Stomach (tissue), 9 donors: Measurements from ENCODE around the gene ECM1. TPM values are rescaled to one million over a fixed set of nuclear protein-coding genes. Genes with fewer than 3 reads are reported as not detected.

Experiments
- DNase-seq, 2 donors: peaks; one replicate each; pipeline versions ENCODE4 v3.0.0 to v3.0.0-alpha.2; 2013 to 2019
- H3K27ac ChIP-seq, 5 donors: fragments of 200-600 bp in 4 of 5; sonication (generic) in 4 of 5; one replicate each; pipeline ENCODE4 v1.5.1; 2013 to 2019; ENCODE audit warnings: mild to moderate bottlenecking in 1 of 5, moderate library complexity in 1 of 5
- H3K27me3 ChIP-seq, 3 donors: fragments of 200-600 bp; sonication (generic); one replicate each; pipeline ENCODE4 v1.5.1; 2017 to 2019; ENCODE audit warnings: mixed run types in 1 of 3
- H3K36me3 ChIP-seq, 4 donors: fragments of 200-600 bp; sonication (generic); 1 replicate in 3 of 4; 2 replicates in 1 of 4; pipeline ENCODE4 v1.5.1; 2016 to 2019
- H3K4me1 ChIP-seq, 4 donors: fragments of 200-600 bp; sonication (generic); one replicate each; pipeline ENCODE4 v1.5.1; 2016 to 2019
- H3K4me3 ChIP-seq, 4 donors: fragments of 200-600 bp; sonication (generic) in 3 of 4; one replicate each; pipeline ENCODE4 v1.5.1; 2016 to 2019; ENCODE audit warnings: mild to moderate bottlenecking in 1 of 4
- H3K9me3 ChIP-seq, 4 donors: fragments of 200-600 bp; sonication (generic); one replicate each; pipeline ENCODE4 v1.5.1; 2016 to 2019
- EP300 ChIP-seq: sonication (generic); formaldehyde crosslinking; IDR thresholded peaks from one replicate; pipeline ENCODE4 v1.6.1; 2017; ENCODE audit warnings: antibody characterized with exemption
- POLR2A ChIP-seq, 4 donors: fragments of 450-650 bp; IDR thresholded peaks; one replicate each; pipeline ENCODE4 v1.6.1; 2016; ENCODE audit warnings: antibody characterized with exemption in 4 of 4, control low read depth in 2 of 4, mild to moderate bottlenecking in 1 of 4, moderate library complexity in 1 of 4
- POLR2AphosphoS5 ChIP-seq, 3 donors: sonication (generic); formaldehyde crosslinking; IDR thresholded peaks; one replicate each; pipeline ENCODE4 v1.6.1; 2016; ENCODE audit warnings: antibody characterized with exemption in 3 of 3
- WGBS, 5 donors: extraction: QIAGEN DNeasy Blood & Tissue Kit in 3 of 5; methylation state at CpG; one replicate each; pipeline versions ENCODE4 v1.1.5 to v1.1.7; 2013 to 2018; 5-methylcytosine and 5-hydroxymethylcytosine counted together
- intact Hi-C: fragments of 100-400 bp; cut with DNase I; formaldehyde crosslinking; loops from one replicate; pipeline ENCODE4 v1.15.1; 2023; ENCODE audit warnings: low total_unique reads
- polyA plus RNA-seq, 3 donors: library from polyadenylated mRNA; stranded (reverse); fragments of 200-250 nt; gene quantifications; one replicate each; pipeline ENCODE4 v1.2.3, GENCODE V29; 2013
- total RNA-seq, 5 donors: library from RNA; depleted of rRNA; stranded (reverse); fragments of >200 nt; gene quantifications; one replicate each; pipeline versions ENCODE4 v1.1.0 to v1.2.3, GENCODE V29; 2014 to 2016
- TF ChIP-seq, protein P1 (sequence below), 7 experiments: fragments of 450-650 bp in 4 of 7; fragments of 200-600 bp in 3 of 7; sonication (generic) in 3 of 7; IDR thresholded peaks; one replicate each; pipeline ENCODE4 v1.5.1; 2016 to 2019; ENCODE audit warnings: antibody characterized with exemption in 7 of 7, control low read depth in 2 of 7, mild to moderate bottlenecking in 1 of 7
- donor health status: healthy with polysubstance abuse.
- donor health status: Bipolar disorder and iron deficiency.
- donor health status: healthy.

Gene ECM1
- total and polyA plus RNA-seq, 8 donors: 1.7 to 345 (median 6.7) TPM

DNA sequence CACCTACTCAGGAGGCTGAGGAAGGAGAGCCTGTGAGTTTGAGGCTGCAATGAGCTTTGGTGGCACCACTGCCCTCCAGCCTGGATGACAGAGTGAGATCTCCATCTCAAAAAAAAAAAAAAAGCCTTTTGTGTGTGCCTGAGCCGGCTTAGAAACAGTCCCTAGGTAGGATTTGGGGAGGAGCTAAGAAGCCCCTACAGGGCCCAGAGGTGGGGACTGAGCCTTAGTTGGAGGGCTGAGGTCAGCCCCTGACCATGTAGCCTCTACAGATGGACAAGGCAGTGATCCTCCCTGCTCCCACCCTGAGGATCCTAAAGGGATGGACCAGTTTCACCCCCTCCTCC lies 43.8 kb downstream of the ECM1 start:
- WGBS, 5 donors: 8 to 50% (median 36%) methylated on average over 1 of the region's 1 CpG
- no peak for DNase-seq
- Histone ChIP-seq H3K4me3 (no peak overlapping the region), H3K4me1 (peaks cover 38 to 74% (median 57%) of the 10 kb centered on the region in 4 donors), H3K27ac (peak overlapping the region; percentile 11 to 93 (median 85)), H3K36me3 (peaks cover 0 to 32% (median 19%) of the 10 kb centered on the region in 4 donors), H3K9me3 (no peaks in the 10 kb centered on the region), H3K27me3 (no peaks in the 10 kb centered on the region)
- TF ChIP-seq, protein P1, sequence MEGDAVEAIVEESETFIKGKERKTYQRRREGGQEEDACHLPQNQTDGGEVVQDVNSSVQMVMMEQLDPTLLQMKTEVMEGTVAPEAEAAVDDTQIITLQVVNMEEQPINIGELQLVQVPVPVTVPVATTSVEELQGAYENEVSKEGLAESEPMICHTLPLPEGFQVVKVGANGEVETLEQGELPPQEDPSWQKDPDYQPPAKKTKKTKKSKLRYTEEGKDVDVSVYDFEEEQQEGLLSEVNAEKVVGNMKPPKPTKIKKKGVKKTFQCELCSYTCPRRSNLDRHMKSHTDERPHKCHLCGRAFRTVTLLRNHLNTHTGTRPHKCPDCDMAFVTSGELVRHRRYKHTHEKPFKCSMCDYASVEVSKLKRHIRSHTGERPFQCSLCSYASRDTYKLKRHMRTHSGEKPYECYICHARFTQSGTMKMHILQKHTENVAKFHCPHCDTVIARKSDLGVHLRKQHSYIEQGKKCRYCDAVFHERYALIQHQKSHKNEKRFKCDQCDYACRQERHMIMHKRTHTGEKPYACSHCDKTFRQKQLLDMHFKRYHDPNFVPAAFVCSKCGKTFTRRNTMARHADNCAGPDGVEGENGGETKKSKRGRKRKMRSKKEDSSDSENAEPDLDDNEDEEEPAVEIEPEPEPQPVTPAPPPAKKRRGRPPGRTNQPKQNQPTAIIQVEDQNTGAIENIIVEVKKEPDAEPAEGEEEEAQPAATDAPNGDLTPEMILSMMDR (IDR thresholded peaks at IDR 0.05): no peak
- TF ChIP-seq POLR2A (IDR thresholded peaks at IDR 0.05) (no peak), POLR2AphosphoS5 (IDR thresholded peaks at IDR 0.05) (no peak), EP300 (no peak)
- intact Hi-C loops: loop anchor here (10.0 kb wide), 1 partner anchor 73 kb away; the partner anchor contains the start of gene ENSA

DNA sequence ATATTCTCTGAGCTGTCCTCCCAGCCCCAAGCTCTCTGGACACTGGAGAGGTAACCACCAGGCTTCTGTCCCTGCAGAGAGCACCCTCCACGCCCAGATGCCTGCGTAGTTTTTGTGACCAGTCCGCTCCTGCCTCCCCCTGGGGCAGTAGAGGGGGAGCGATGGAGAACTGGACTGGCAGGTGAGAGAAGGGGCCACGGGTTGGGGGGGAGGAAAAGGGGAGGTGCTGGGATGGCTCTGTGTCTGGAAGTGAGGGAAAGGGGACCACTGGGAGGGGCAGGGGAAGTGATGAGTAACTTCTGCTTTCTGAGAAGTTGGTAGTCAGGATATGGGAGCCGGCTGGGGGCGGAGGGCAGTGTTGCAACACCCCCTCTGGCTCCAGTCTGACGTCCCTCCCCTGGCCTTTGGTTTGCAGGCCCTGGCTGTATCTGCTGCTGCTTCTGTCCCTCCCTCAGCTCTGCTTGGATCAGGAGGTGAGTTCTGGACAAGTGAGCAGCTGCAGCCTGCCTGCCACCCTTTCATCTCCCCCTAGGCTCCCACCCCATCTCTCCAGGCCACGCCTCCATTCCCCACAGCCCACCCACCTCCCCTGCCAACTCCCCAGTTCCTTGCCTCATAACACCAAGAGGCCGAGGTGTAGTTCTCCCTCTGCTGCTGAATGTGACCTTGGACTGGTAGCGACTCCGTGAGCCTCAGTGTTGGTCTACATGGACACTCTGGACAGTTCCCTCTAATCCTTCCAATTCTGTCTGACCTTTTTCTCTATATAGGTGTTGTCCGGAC lies 44.4 kb downstream of the ECM1 start:
- H3K27ac ChIP-seq: peak overlapping the region; percentile 57 to 93 (median 85)
- TF ChIP-seq, protein P1 (IDR thresholded peaks at IDR 0.05): no peak
- TF ChIP-seq EP300 (peak; percentile 46), POLR2AphosphoS5 (IDR thresholded peaks at IDR 0.05) (peak; percentile 11 to 76 (median 57)), POLR2A (IDR thresholded peaks at IDR 0.05) (no peak)
- WGBS, 5 donors: 37 to 39% (median 38%) methylated on average over 11 to 13 of the region's 13 CpGs
- DNase-seq: peak; percentile 65 to 91
- peaks cover 38 to 75% (median 60%) of the 10 kb centered on the region in 4 donors for H3K4me1 ChIP-seq
- no peaks in the 10 kb centered on the region for H3K9me3 ChIP-seq
- intact Hi-C loops: loop anchor here (10.0 kb wide), 1 partner anchor 72 kb away; the partner anchor contains the start of gene ENSA
- H3K36me3 ChIP-seq: peaks cover 0 to 38% (median 24%) of the 10 kb centered on the region in 4 donors
- H3K27me3 ChIP-seq: no peaks in the 10 kb centered on the region
- H3K4me3 ChIP-seq: peak overlapping the region in 1 of 4 donors; percentile 10

DNA sequence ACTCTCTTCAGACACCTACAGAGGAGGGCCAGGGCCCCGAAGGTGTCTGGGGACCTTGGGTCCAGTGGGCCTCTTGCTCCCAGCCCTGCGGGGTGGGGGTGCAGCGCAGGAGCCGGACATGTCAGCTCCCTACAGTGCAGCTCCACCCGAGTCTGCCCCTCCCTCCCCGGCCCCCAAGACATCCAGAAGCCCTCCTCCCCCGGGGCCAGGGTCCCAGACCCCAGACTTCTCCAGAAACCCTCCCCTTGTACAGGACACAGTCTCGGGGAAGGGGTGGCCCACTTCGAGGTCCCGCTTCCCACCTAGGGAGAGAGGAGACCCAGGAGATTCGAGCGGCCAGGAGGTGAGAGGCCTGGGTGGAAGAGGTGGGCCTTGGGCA lies 45.0 kb downstream of the ECM1 start:
- H3K4me3 ChIP-seq: peak overlapping the region in 1 of 4 donors; percentile 10
- H3K36me3 ChIP-seq: peaks cover 0 to 44% (median 30%) of the 10 kb centered on the region in 4 donors
- 76 to 94% (median 83%) methylated on average over 8 to 12 of the region's 12 CpGs for WGBS, 5 donors
- no peaks in the 10 kb centered on the region for H3K27me3 ChIP-seq
- no peak for TF ChIP-seq POLR2AphosphoS5 (IDR thresholded peaks at IDR 0.05)
- DNase-seq: peak in 1 of 2 donors; percentile 18
- peak overlapping the region; percentile 57 to 93 (median 85) for H3K27ac ChIP-seq
- no peaks in the 10 kb centered on the region for H3K9me3 ChIP-seq
- H3K4me1 ChIP-seq: peaks cover 38 to 80% (median 59%) of the 10 kb centered on the region in 4 donors
- intact Hi-C loops: loop anchor here (10.0 kb wide), 1 partner anchor 72 kb away; the partner anchor contains the start of gene ENSA

DNA sequence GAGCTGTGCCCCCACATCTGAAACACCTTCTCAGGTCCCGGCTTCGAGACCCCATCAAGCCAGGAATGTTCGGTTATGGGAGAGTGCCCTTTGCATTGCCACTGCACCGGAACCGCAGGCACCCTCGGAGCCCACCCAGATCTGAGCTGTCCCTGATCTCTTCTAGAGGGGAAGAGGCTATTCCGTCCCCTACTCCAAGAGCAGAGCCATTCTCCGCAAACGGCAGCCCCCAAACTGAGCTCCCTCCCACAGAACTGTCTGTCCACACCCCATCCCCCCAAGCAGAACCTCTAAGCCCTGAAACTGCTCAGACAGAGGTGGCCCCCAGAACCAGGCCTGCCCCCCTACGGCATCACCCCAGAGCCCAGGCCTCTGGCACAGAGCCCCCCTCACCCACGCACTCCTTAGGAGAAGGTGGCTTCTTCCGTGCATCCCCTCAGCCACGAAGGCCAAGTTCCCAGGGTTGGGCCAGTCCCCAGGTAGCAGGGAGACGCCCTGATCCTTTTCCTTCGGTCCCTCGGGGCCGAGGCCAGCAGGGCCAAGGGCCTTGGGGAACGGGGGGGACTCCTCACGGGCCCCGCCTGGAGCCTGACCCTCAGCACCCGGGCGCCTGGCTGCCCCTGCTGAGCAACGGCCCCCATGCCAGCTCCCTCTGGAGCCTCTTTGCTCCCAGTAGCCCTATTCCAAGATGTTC lies 45.6 kb downstream of the ECM1 start:
- TF ChIP-seq POLR2A (IDR thresholded peaks at IDR 0.05) (no peak), POLR2AphosphoS5 (IDR thresholded peaks at IDR 0.05) (no peak), EP300 (no peak)
- TF ChIP-seq, protein P1 (IDR thresholded peaks at IDR 0.05): no peak
- Histone ChIP-seq H3K9me3 (no peaks in the 10 kb centered on the region), H3K27ac (peak overlapping the region in 4 of 5 donors; percentile 83 to 93 (median 86)), H3K4me1 (peaks cover 34 to 80% (median 57%) of the 10 kb centered on the region in 4 donors), H3K36me3 (peaks cover 0 to 50% (median 33%) of the 10 kb centered on the region in 4 donors), H3K27me3 (no peaks in the 10 kb centered on the region), H3K4me3 (no peak overlapping the region)
- intact Hi-C loops: loop anchor here (10.0 kb wide), 1 partner anchor 71 kb away; the partner anchor contains the start of gene ENSA
- DNase-seq: no peak
- 82 to 90% (median 85%) methylated on average over 10 to 23 of the region's 23 CpGs for WGBS, 5 donors
